ENCODE data around the gene TRPM3.

Gene TRPM3

GRCh38 chr9:71121275-71122021, at the start of gene TRPM3:
Gene TRPM3 (minus strand): TSS chr9:71121621. CDS start chr9:71121354, 267 bp downstream.
- no peak for DNase-seq

GRCh38 chr9:71168418-71168817, 47.0 kb upstream of the TRPM3 start:
- DNase-seq: no peak

DNA sequence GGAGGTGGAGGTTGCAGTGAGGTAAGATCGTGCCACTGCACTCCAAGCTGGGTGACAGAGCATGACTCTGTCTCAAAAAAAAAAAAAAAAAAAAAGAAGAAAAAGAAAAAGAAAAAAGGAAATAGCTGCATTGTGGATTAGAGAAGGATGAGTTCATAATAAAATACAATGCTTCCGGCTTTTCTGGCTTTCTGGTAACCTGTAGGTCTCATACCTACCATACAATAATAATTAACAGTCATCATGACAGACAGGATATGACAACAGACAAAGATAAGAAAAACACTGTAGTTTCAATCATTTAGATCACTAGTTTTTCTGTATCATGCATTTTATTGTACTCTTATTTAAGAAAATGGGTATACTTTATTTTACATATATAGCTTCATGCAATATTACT, 40.7 kb upstream of the TRPM3 start:
- DNase-seq: no peak

DNA sequence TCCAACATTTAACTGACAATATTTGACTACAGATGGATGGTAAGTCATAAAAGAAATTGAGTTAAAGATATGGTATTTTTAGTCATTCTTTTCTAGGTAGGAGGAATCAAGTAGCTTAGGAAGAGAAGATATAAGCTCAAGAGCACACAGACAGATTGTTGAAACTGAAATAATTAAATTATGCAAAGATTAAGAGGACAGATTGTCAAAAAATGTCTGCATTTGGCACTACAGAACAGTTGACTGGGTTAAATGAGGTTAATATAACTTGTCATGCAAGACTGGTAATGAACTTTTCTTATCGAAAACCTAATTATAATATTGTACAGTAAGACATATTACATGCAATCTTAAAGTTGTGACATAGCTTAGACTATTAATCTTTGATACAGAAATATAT, 36.3 kb upstream of the TRPM3 start:
- no peak for DNase-seq

GRCh38 chr9:71147368-71147767, 25.9 kb upstream of the TRPM3 start:
- no peak for DNase-seq

GRCh38 chr9:71146511-71146910, 25.1 kb upstream of the TRPM3 start:
- DNase-seq: no peak

- DNase-seq: no peak
Observed at GRCh38 chr9:71145179-71145578, 23.8 kb upstream of the TRPM3 start.

DNA sequence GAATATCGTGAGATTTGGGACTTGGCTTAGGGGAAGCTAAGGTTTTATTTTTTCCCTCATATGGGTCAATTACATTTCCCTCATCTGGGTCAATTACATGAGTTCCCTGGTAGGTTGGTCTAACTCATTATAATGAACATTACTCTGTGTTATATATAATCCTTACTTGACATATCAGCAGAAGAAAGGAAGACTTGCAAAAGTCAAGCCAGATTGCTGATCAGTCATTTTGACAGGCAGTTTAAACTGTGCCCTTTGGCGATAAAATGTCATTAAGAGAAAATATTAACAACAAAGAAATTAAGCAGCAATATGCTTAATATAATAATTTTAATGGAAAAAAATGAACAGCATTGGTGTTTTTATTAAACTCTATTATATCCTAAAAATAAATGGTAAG, 23.1 kb upstream of the TRPM3 start:
- DNase-seq: no peak

DNA sequence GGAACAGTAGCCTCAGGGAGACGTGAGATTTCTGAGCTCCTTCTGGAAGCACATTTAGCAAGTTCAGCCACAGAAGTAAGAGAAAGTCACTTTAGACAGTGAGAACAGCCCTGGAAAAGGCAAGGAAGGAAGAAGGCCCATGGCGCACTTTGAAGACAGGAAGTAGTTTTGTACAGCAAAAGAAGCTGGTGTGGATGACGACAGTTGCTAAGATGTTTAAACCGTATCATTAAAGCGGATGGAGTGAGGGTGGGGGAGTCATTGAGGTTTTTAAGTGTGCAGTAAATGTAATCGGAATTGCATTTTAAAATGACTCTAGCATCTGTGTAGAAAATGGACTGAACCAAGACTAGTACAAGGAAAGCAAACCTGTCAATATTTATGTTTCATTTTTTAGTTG, 15.3 kb upstream of the TRPM3 start:
- no peak for DNase-seq

- DNase-seq: no peak
Observed at GRCh38 chr9:71131145-71131544, 9.7 kb upstream of the TRPM3 start.

DNA sequence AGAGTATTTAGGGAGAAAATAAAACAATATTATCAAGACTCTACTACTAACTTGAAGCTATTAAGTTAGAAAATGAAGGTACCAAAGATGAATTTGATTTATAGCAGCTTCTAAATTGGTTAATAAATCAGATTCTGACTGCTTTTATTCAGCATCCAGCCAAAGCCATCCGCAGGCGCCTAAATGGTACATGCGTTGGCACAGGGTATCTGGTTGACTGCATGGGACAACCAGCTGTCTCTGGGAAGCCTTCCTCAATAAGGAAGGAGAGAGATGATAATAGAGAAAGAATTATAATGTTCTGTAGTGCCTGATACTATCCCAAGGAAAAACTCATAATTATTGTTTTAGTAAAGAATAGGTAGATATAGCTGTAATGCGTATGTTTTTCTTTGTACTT, 9.1 kb upstream of the TRPM3 start:
- DNase-seq: no peak

- DNase-seq: no peak
Observed at GRCh38 chr9:71128796-71129195, 7.4 kb upstream of the TRPM3 start.

DNA sequence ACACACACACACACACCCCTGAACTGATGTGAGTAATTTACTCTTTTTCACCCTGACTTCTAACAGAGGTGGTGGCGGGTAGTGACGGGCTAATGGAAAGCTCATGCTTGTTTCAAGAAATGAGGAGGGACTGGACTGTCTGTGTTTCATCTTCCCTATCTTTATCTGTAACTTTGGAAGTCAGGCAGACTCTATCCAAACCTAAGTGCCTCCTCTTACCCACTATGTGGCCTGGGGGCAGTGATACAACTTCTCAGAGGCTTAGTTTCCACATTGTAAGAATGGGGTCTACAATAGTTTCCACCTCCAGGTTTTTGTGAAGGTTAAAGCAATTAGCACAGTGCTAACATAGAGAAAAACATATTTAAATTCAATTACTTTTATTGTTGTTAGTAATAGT, 5.9 kb upstream of the TRPM3 start:
- no peak for DNase-seq

DNA sequence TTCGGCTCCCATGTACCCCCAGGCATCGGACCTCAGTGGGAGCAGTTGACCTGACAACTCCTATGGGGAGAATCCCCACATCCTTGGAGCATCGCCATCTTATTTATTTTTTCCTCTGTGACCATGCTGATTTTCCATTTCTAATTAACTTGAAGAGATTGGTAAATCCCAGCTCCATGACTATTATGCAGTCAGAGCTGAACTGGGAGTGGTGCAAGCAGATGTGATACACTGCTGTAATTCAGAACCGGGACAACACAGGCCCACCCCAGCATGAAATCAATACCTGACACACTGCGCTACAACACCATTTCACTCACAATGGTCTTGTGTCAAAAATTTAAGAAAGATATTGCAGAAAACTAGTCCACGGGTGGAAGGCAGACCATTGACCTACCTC, 1.0 kb upstream of the TRPM3 start:
- no peak for DNase-seq

- no peak for DNase-seq
Observed at GRCh38 chr9:71122022-71122275, 528 bp upstream of the TRPM3 start.

DNA sequence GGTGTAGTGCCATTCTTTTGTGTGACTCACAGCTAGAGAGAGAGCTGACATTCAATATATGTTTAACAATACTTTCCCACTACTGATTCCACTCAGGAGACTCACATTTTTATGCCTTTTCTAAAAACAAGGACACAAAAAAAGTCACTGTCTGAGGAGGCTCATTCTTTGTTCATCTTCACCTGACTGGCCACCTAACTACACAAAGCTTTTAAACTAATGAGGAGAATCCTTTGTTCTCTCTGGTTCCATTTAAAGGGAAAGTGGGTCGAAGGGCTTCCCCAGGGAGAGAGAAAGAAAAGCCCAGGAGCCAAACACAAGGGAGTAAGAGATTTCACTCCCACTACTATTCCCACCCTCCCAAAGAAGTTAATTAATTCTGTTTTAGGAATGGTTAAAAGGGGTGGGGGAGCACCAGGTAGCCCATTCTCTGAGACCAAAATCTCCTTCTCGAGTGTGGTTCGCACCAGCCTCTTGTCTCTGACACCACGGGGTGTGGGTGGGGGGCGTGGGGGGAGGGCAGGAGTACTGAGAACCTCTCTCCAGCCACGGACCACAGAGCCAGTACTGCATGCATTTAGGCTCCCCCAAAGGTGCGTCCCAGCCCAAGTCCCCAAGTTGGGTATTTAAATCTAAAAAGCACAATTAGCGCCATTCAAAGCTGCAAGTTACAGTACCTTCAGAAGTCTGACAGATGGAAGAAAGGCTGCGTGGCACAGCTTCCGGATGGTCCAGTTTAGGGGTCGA, 747 bp downstream of the TRPM3 start:
- no peak for DNase-seq

- no peak for DNase-seq
Observed at GRCh38 chr9:71119746-71120145, 1.7 kb downstream of the TRPM3 start.

DNA sequence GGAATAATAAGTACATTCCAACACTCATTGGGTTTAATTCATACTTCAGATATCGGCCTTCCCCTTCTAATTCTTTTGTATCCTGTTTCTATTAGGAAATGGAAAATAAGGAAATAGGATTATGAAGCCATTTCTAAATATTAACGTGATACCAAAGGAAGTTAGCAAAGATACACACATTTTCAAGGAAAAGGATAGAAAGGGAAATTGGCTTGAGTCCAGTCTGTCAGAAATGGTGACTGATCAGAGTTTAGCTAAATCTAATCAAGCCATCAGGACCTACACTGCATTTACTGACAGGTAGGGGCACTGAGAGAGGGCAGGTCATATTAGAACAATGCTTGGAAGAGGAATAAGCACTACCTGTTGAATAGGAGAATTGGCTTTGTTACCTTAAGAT, 3.1 kb downstream of the TRPM3 start:
- no peak for DNase-seq

- no peak for DNase-seq
Observed at GRCh38 chr9:71115448-71115975, 5.9 kb downstream of the TRPM3 start.

GRCh38 chr9:71112866-71113265, 8.6 kb downstream of the TRPM3 start:
- DNase-seq: no peak

- DNase-seq: no peak
Observed at GRCh38 chr9:71108937-71109336, 12.5 kb downstream of the TRPM3 start.

DNA sequence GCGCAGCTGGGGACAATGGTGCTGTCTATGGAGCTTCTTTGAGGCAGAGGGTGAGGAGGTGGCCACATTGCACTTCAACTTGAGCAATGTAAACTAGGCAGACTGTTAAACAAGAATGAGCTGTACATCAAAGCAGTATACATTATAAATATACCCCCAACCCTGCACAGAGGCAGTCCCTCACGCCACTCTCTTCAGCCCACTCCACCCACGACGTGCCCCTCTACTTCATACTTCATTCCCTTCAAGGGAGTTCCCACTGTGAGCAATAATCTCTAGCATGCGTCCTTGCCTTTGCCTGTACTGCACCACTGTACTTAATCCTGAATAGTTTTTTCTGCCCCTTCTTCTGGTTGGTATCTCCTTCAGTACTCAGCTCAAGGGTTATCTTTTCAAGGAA, 14.4 kb downstream of the TRPM3 start:
- no peak for DNase-seq

- no peak for DNase-seq
Observed at GRCh38 chr9:71105192-71105591, 16.2 kb downstream of the TRPM3 start.

DNA sequence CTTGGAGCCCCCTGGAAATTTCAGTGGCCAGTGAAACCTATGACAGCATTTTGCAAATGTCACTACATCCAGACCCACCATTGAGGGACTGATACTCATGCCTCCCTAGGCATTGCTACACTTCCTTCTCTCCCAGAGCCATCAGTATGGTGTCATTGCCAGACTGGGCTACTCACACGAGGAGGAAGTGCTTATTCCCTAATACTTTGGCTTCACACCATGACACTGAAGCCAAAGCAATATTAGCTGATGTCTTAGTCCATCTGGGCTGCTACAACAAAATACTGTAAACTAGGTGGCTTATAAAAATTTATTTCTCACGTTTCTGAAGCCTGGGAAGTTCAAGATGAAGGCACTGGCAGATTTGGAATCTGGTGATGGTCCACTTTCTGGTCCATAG, 22.6 kb downstream of the TRPM3 start:
- DNase-seq: no peak

DNA sequence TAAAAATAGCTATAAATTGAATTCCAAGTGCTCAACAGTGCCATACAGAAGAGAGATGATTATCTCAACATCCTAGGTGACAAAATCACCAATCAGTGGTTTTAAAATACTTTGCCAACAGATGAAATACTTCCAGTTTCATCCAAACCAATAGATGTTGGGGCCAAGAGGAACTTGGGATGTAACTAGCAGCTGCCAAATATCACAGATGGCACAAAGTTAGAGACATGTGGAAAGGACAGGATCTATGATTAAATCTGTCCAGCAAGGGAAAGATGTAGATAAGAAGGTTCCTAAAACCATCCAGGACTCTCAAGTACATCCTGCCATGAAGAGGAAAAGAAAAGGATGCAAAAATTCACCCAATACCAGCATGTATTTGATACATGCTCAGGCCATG, 23.8 kb downstream of the TRPM3 start:
- no peak for DNase-seq
